AG10803 (cell line): Measurements from ENCODE around the gene STAMBP.
A peak's percentile ranks its signal among the peaks of the same experiment; 100 is the strongest.

ENCODE experiments used
- DNase-seq: peaks from one replicate; pipeline ENCODE4 v3.0.0; 2010; ENCODE audit warnings: low read depth
- H3K4me3 ChIP-seq: 2 replicates; pipeline ENCODE4 v1.5.1; 2011; ENCODE audit warnings: mild to moderate bottlenecking, low read length, control low read depth
- CTCF ChIP-seq: conservative IDR thresholded peaks from 2 replicates; pipeline ENCODE4 v1.5.1; 2011; ENCODE audit warnings: mild to moderate bottlenecking, low read length, control low read depth, inconsistent platforms

STAMBP gene

DNA sequence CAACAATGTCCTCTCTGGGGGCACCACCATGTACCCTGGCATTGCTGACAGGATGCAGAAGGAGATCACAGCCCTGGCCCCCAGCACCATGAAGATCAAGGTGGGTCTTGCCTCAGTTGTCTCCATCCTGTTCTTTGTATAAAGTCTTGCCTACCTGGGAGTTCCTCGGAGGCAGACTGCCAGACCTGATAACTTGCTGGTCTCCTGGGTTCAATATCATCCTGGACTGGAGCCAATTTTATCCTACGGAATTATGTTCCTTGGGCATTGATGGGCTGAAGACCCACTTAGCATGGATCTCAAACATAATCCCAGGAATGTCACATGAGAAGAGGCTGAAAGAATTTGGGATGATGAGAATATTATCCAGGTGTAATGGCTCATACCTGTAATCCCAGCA lies 87.9 kb downstream of the STAMBP start:
- DNase-seq, result no peak
- TF ChIP-seq CTCF, result no peak
- H3K4me3 ChIP-seq, result no peak overlapping the region

DNA sequence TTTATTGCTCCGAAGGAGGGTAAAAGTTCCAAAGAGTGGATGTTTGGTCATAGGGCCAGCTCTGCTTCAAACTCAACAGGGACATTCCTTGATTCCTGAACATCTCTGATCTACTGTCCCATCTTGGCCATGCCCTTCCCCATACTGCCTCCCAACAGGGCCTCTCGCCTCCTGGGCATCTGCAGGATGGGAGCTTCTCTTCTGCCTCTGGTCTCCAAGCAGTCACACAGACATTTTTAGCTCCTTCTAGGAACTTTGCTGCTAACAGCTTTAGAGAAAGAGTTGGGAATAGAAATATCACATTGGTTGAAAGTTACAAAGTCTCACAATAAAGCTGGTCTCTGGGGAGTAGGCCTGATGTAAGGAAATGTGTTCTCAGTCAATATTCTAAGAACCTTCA lies 88.5 kb downstream of the STAMBP start:
- no peak for TF ChIP-seq CTCF
- H3K4me3 ChIP-seq, result no peak overlapping the region
- DNase-seq, result no peak

- no peak for TF ChIP-seq CTCF
- H3K4me3 ChIP-seq, result no peak overlapping the region
- DNase-seq, result no peak
These were observed 89.0 kb downstream of the STAMBP start for GRCh38 chr2:73917696-73918207.

DNA sequence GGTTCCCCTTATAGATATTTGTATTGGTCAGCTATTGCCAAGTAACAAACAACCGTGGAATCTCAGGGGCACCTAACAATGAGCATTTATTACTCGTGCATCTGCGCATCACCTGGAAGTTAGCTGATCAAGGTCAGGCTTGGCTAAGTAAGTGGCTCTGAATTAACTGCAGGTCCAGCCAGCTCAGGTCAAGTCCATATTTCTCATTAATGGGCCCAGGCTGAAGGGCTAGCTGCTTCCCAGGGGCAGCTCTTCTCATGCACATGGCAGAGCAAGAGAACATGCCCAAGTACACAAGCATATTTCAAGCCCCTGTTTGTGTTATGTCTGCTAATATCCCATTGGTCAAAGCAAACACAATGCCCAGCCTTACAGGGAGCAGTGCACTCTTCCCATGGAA lies 90.1 kb downstream of the STAMBP start:
- no peak for DNase-seq
- no peak for TF ChIP-seq CTCF
- H3K4me3 ChIP-seq, result no peak overlapping the region

DNA sequence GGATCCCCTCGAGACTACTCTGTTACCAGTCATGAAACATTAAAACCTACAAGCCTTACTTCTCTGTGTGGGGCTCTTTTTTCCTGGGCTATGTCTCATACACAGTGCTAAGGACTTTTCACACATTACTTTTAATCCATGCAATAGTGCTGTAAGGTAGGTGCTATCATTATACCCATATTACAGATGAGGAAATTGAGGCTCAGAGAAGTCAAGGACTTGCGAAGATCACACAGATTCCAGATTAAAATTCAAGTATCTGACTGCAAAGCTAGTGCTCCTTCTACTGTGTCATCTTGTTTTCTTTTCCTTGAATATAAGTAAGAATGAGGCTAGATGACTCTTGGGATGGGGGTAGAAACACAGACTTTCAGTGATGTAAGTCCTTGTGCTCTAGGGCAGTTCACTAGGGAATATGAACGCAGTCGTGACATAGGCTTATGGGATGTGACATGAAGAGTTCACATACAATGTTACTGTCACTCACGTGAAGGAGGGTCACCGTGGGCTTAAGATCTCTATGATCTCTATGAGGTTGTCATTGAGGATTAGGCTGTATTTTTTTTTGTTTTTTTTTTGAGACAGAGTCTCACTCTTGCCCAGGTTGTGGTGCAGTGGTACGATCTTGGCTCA lies 91.0 kb downstream of the STAMBP start:
- DNase-seq, result no peak
- TF ChIP-seq CTCF, result no peak
- no peak overlapping the region for H3K4me3 ChIP-seq

- peak; percentile 18; the same call in 1 of the 2 replicates for TF ChIP-seq CTCF
- no peak for DNase-seq
- H3K4me3 ChIP-seq, result no peak overlapping the region
These were observed 92.1 kb downstream of the STAMBP start for GRCh38 chr2:73920577-73921545.

DNA sequence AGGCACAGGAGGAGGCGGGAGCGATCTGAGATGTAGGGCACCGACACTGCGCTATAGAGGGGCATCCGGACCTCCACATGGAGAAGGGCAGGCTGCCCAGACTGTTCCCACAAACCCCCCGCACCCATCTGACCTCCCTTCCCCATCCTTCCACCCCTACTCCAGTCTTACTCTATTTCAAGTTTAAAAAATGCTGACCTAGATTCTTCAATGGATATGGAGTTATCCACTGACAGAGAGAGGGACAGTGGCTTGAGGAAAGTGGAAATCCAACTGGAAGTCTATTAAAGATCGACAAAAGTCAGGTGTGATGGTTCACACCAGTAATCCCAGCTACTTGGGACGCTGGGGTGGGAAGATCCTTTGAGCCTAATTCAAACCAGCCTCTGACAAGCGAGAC lies 92.8 kb downstream of the STAMBP start:
- DNase-seq, result no peak
- H3K4me3 ChIP-seq, result no peak overlapping the region
- TF ChIP-seq CTCF, result no peak
